CD4-positive, alpha-beta T cell treated with Interleukin-4 for 1 hour (primary cell): Measurements from ENCODE around the gene RTN4.

ENCODE experiments used
- DNase-seq, 2 donors: peaks; one replicate each; pipeline ENCODE4 v3.0.0-alpha.2; 2020 to 2022

The RTN4 gene

DNA sequence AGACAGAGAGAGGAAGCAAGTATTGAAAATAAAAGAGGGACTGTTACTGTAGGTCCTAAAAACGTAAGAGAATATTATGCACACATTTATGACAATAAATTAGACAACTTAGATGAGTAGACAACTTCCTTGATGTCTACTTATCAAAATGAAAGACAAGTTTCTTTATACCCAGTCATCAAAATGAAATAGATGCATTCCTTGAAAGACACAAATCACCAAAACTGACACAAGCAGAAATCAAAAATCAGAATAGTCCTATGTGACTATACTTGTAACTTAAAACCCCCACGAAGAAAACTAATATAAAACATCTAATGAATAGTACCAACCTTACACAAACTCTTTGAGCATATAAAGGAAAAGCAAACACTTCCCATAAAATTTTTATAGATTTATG lies 14.5 kb downstream of the RTN4 start:
- DNase-seq, result no peak

- DNase-seq, result no peak
Measured at GRCh38 chr2:55033921-55034320, 16.3 kb downstream of the RTN4 start.

GRCh38 chr2:55033076-55033742 lies 17.0 kb downstream of the RTN4 start:
- peak; percentile 24 to 51 for DNase-seq

GRCh38 chr2:55031505-55031904 lies 18.7 kb downstream of the RTN4 start:
- no peak for DNase-seq

- DNase-seq, result no peak
Measured at GRCh38 chr2:55030766-55031165, 19.5 kb downstream of the RTN4 start.

- DNase-seq, result no peak
Measured at GRCh38 chr2:55029098-55029497, 21.2 kb downstream of the RTN4 start.

- no peak for DNase-seq
Measured at GRCh38 chr2:55027226-55027625, 23.0 kb downstream of the RTN4 start.

- no peak for DNase-seq
Measured at GRCh38 chr2:55026202-55026601, 24.0 kb downstream of the RTN4 start.

- no peak for DNase-seq
Measured at GRCh38 chr2:55025627-55026026, 24.6 kb downstream of the RTN4 start.

DNA sequence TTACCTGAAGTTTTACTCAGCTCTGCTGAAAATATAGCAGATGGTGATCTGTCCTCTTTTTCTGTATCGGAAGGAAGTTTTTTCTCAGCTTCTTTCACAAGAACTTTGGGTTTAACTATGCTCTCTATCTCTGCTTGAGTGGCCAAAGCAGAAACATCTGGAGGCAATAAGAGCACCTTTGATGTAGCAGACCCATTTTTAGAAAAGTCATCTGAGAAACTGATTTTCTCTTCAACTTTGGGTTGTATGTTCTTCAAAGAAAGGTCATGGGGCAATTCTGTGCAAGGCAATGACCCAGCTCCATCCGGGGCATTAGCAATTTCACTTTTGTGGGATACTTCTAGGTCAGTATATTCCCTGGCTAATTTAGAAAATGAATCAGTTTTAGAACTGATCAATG lies 25.2 kb downstream of the RTN4 start:
- no peak for DNase-seq

DNA sequence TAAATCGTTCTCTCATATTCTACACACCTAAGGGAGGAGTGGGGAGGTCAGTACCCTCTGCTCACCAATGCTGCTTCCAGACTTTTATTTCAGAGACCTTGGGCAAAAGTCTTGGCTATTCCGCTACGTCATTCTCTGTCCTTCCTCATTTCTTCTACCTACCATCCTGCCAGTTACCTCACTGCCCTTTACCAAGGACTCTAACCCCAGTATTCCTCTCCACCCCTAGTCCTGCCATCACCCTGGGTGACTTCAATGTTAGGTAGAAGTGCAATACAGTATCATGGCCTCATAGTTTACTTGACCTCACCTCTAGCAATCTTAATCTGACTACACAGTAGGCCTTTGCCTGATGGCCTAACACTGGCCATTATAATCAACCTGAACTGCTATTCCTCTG lies 27.8 kb downstream of the RTN4 start:
- DNase-seq, result no peak

GRCh38 chr2:55019526-55020258 lies 30.6 kb downstream of the RTN4 start:
- no peak for DNase-seq

- DNase-seq, result no peak
Measured at GRCh38 chr2:55018619-55019018, 31.6 kb downstream of the RTN4 start.

- no peak for DNase-seq
Measured at GRCh38 chr2:55017880-55018279, 32.4 kb downstream of the RTN4 start.

DNA sequence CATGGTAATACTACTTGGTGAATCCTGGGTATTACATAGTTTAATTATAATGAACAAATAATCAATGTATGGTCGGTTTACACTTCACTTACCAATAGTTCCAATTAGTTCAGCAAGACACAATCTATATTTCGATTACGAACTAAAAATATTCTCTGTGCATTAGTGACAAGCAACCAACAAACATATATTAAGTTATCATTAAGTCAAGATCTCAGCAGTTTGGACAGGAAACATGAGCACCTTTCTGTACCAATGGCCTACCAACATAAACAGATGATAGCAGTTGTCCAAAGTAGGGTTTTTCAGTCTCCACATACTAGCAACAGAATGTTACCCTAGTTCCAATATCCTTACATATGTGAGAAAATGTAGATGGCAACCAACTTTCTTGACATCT lies 32.8 kb downstream of the RTN4 start:
- no peak for DNase-seq

DNA sequence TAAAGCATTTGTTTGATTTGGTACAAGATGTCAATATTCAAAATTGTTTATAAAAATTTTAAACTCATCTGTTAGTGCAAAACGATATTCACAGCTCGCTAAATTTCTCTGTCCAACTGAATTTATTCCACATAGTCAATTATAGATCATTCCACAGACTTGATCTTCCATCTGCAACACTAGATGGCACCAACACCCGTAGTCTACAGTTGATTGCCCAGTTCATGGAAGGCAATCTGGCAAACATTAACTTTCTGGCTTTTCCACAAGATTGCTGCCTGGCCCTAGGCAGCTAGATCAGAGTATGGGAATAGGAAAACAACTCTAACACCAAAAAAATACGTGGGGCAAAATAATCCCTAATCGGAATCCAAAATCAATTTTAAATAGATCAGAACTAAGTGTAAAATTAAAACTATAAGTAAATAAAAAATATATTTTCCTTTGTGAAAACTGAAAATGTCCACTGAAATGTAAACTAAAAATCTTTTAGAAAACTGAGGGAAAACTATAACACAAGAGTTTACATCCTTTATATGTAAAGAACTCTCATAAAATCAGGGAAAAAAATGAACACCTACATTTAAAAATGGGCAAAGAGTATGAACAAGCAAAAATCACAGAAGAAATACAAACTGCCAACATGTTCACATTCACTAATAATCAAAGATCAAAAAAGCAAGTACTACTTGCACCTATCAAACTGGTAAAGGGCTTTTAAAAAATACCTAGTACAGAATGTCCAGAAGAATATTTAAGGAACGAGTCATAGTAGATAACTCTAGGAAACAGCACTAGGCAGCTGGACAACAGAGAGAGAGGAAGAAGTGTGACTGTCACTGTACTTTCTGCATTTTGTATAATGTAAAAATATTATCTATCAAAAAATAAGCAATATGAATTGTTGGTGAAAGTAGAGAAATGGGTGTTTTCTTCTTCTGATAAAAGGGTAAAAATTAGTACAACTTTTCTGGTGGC lies 35.0 kb downstream of the RTN4 start:
- peak; percentile 47 to 64 for DNase-seq

GRCh38 chr2:55013936-55014335 lies 36.3 kb downstream of the RTN4 start:
- no peak for DNase-seq

- no peak for DNase-seq
Measured at GRCh38 chr2:55012672-55013484, 37.4 kb downstream of the RTN4 start.

DNA sequence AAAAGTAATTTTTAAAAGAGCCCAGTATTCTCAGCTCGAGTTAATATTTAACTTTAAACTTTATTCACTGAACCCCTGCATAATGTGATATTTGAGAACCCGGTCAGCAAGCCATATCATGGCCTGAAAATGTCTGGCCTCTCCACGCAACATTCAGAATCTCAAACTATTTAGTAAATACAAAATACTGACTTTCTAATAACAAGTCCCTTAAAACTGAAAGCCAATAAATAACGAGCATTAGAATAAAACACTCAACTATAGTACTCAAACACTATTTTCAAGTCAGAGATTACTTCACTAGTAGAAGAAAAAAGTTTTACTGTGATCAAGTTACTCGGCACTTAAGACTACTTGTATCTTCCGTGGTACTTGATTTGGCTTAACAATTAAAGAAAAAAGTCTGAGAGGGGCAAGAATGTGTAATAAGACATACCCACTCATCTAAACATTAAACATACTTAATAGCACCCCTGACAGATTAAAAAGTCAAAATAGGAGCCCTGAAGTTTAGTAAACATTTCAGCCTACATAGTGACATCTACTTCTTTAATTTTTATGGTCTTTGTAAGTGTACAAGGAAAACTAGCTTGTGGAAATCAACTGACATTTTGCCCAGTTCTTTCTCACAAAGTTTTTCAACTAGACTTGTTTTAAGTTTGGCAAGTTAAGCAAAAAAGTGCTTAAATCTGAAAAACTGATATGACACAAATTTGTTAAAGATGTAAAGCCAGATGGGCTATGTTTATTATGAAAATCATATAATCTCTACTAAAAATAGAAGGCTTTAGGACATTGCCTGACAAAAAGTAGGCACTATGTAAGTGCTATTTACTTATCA lies 38.2 kb downstream of the RTN4 start:
- no peak for DNase-seq

DNA sequence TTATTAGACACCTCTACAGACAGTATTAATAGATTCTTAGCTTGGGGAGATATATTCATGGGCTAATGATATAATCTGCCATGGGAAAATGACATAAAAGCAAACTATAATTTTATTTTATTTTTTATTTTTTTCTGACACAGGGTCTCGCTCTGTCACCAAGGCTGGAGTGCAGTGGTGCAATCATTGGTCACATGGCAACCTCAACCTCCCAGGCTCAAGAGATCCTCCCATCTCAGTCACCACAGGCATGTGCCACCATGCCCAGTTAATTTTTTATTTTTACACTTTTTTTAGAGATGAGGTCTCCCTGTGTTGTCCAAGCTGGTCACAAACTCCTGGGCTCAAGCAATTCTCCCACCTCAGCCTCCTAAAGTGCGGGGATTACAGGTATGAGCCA lies 39.3 kb downstream of the RTN4 start:
- peak in 1 of 2 donors; percentile 20 for DNase-seq

DNA sequence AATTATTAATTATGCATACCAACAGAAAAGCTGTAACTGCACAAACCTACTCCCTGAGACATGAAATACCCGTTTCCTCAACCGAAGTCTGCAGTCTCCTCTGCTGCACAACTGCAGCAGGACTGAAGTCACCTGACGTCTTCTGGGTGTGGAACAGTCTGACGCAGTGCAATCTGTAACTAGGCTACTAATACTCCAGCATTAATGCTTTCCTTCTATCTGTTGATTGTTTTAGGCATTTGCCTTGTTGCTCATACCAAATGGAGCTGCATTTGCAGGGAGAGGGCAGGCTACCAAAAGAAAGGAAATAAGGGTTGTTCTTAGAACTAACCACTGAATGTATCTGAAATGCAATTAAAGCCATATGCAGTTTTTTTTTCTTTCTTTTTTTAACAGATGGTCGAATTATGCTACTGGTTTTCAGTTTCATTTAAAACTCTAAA lies 40.1 kb downstream of the RTN4 start:
- peak; percentile 64 to 72 for DNase-seq
